Measurements from ENCODE around the gene NR3C1. TPM values are rescaled to one million over a fixed set of nuclear protein-coding genes. Genes with fewer than 3 reads are reported as not detected.

NR3C1 gene
- total RNA-seq, 1 experiment from 2014 or later = 16.0 TPM

DNA sequence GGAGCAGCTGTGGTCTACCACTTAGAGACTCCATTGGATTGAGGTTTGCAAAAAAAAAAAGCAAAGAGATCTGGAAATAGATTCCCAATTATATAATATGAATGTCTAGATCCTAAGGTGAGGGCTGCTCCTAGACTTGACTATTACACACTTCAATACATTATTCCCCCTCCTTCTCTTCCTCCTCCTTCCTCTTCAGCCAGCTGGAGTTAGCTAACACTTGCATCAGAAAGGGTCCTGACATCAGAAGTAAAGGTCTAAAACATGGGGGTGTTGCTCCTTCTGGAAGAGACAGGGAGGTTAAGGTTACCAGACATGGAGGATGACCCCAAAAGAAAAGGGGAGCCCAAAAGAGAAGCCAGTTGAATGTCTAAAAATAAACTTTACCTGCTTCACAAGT is 12.9 kb upstream of the NR3C1 start:
- no peaks in the 10 kb centered on the region for H3K79me2 ChIP-seq (ENCODE audit: insufficient read depth, low read length)
- H3K4me1 ChIP-seq (ENCODE audit: control insufficient read depth in 1 of 2, insufficient read depth in 2 of 2, low read length in 2 of 2) = no peaks in the 10 kb centered on the region; a peak in 1 of 4 replicates
- DNase-seq (ENCODE audit: low read depth, low spot score) = no peak
- no peak for ATAC-seq
- POLR2A ChIA-PET = no interaction called here
- no peak overlapping the region for H3K9ac ChIP-seq (ENCODE audit: low read length)
- CTCF ChIA-PET = no interaction called here
- H4K20me1 ChIP-seq (ENCODE audit: insufficient read depth) = no peaks in the 10 kb centered on the region
- RAD21 ChIA-PET (ENCODE audit: low non-redundant PET in 1 of 2, low total read pairs in 2 of 2, uncharacterized antibody in 2 of 2, unreplicated experiment in 2 of 2) = interaction anchor here in 1 of 2 experiments (0.7 kb wide), 1 partner anchor 456 kb away, joined by 4 read pairs; no protein-coding TSS in a partner anchor
- no TSS peak for BruUV-seq (replicated peaks)
- intact Hi-C loops (cut with micrococcal nuclease) = loop anchor here (10.0 kb wide), 1 partner anchor 402 kb away; no protein-coding TSS in a partner anchor
- no peaks in the 10 kb centered on the region for H3K9me2 ChIP-seq (ENCODE audit: insufficient read depth)
- H3K4me2 ChIP-seq (ENCODE audit: low read length) = no peak overlapping the region
- no peaks in the 10 kb centered on the region for H3K27me3 ChIP-seq (ENCODE audit: insufficient read depth, low read length)
- no peak overlapping the region for H2AFZ ChIP-seq (ENCODE audit: low read depth, low read length, poor library complexity, severe bottlenecking)
- no peak for TF ChIP-seq FOSL1 (IDR thresholded peaks at IDR 0.05; ENCODE audit: low read depth)
- no peak for TF ChIP-seq MAX (IDR thresholded peaks at IDR 0.05)
- no peak for TF ChIP-seq EZH2 (IDR thresholded peaks at IDR 0.05)
- TF ChIP-seq ZBTB33 (IDR thresholded peaks at IDR 0.05; ENCODE audit: extremely low read depth, insufficient replicate concordance, low read length) = no peak
- no peak for TF ChIP-seq ZFX (IDR thresholded peaks at IDR 0.05)
- TF ChIP-seq, protein P1, sequence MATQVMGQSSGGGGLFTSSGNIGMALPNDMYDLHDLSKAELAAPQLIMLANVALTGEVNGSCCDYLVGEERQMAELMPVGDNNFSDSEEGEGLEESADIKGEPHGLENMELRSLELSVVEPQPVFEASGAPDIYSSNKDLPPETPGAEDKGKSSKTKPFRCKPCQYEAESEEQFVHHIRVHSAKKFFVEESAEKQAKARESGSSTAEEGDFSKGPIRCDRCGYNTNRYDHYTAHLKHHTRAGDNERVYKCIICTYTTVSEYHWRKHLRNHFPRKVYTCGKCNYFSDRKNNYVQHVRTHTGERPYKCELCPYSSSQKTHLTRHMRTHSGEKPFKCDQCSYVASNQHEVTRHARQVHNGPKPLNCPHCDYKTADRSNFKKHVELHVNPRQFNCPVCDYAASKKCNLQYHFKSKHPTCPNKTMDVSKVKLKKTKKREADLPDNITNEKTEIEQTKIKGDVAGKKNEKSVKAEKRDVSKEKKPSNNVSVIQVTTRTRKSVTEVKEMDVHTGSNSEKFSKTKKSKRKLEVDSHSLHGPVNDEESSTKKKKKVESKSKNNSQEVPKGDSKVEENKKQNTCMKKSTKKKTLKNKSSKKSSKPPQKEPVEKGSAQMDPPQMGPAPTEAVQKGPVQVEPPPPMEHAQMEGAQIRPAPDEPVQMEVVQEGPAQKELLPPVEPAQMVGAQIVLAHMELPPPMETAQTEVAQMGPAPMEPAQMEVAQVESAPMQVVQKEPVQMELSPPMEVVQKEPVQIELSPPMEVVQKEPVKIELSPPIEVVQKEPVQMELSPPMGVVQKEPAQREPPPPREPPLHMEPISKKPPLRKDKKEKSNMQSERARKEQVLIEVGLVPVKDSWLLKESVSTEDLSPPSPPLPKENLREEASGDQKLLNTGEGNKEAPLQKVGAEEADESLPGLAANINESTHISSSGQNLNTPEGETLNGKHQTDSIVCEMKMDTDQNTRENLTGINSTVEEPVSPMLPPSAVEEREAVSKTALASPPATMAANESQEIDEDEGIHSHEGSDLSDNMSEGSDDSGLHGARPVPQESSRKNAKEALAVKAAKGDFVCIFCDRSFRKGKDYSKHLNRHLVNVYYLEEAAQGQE (IDR thresholded peaks at IDR 0.05; ENCODE audit: low read depth) = no peak
- TF ChIP-seq JUND (IDR thresholded peaks at IDR 0.05) = no peak
- no peak for TF ChIP-seq RAD21 (IDR thresholded peaks at IDR 0.05; ENCODE audit: low read depth)
- TF ChIP-seq CEBPB (IDR thresholded peaks at IDR 0.05; ENCODE audit: low read depth) = no peak
- TF ChIP-seq POLR2AphosphoS5 (IDR thresholded peaks at IDR 0.05; ENCODE audit: low read depth, low read length) = no peak
- no peak for TF ChIP-seq ATF3 (IDR thresholded peaks at IDR 0.05)
- TF ChIP-seq ZNF274 (IDR thresholded peaks at IDR 0.05; ENCODE audit: low read depth, low read length) = no peak
- TF ChIP-seq TCF7L2 (IDR thresholded peaks at IDR 0.05; ENCODE audit: borderline replicate concordance, extremely low read depth, insufficient read depth, insufficient read length) = no peak
- TF ChIP-seq, protein P2, sequence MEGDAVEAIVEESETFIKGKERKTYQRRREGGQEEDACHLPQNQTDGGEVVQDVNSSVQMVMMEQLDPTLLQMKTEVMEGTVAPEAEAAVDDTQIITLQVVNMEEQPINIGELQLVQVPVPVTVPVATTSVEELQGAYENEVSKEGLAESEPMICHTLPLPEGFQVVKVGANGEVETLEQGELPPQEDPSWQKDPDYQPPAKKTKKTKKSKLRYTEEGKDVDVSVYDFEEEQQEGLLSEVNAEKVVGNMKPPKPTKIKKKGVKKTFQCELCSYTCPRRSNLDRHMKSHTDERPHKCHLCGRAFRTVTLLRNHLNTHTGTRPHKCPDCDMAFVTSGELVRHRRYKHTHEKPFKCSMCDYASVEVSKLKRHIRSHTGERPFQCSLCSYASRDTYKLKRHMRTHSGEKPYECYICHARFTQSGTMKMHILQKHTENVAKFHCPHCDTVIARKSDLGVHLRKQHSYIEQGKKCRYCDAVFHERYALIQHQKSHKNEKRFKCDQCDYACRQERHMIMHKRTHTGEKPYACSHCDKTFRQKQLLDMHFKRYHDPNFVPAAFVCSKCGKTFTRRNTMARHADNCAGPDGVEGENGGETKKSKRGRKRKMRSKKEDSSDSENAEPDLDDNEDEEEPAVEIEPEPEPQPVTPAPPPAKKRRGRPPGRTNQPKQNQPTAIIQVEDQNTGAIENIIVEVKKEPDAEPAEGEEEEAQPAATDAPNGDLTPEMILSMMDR (IDR thresholded peaks at IDR 0.05 in 2 of 3, conservative IDR thresholded peaks at IDR 0.05 in 1 of 3; ENCODE audit: borderline replicate concordance in 1 of 3, insufficient read depth in 1 of 3, low read depth in 2 of 3, low read length in 2 of 3) = no peak
- TF ChIP-seq ELF1 (IDR thresholded peaks at IDR 0.05; ENCODE audit: borderline replicate concordance, low read depth) = no peak
- no peak for TF ChIP-seq EGR1 (IDR thresholded peaks at IDR 0.05; ENCODE audit: low read depth)
- no peak for TF ChIP-seq SRF (IDR thresholded peaks at IDR 0.05; ENCODE audit: low read depth)
- TF ChIP-seq CBX3 (IDR thresholded peaks at IDR 0.05; ENCODE audit: low read depth) = no peak
- H3K4me3 ChIP-seq (replicated peaks in 1 of 2; ENCODE audit: low read depth in 1 of 2, low read length in 2 of 2) = no peak overlapping the region
- H3K27ac ChIP-seq (ENCODE audit: low read depth, low read length) = no peak overlapping the region
- H3K9me3 ChIP-seq (ENCODE audit: control insufficient read depth in 1 of 2, insufficient read depth in 1 of 2, low read depth in 1 of 2, low read length in 2 of 2) = no peaks in the 10 kb centered on the region
- no peaks in the 10 kb centered on the region for H3K36me3 ChIP-seq (ENCODE audit: control insufficient read depth in 1 of 2, insufficient read depth in 2 of 2, low read length in 2 of 2)

All from HCT116 (cell line).